ENCODE measurements around the gene MYCBPAP. TPM values are rescaled to one million over a fixed set of nuclear protein-coding genes. Genes with fewer than 3 reads are reported as not detected.
A peak's percentile ranks its signal among the peaks of the same experiment; 100 is the strongest.

The MYCBPAP gene
- total and polyA plus RNA-seq, 2 donors from 2014 or later: 0.72 to 2.9 TPM

DNA sequence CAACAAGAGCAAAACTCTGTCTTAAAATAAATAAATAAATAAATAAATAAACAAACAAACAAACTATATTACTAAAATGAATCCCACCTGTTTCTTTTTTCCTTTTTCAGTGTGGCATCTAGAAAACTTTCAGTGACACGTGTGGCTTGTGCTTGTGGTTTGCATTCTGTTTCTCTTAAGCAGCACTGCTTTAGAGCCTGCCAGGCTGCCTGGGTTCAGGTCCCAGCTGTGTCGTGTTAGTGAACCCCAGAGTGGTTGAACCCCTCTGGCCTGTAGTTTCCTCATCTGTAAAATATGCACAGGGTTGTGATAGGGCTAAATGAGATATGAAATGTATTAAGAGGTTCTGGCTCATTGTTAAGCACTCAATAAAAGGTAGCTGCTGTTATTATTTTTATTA is 12.2 kb downstream of the MYCBPAP start:
- Histone ChIP-seq H3K9ac (ENCODE audit: low read length in 3 of 3) (no peak overlapping the region), H3K36me3 (ENCODE audit: control insufficient read depth in 2 of 3, insufficient read depth in 3 of 3, low read length in 3 of 3) (no peaks in the 10 kb centered on the region), H3K27ac (ENCODE audit: low read depth in 2 of 2, low read length in 2 of 2) (no peak overlapping the region), H3K9me3 (ENCODE audit: control insufficient read depth in 2 of 3, insufficient read depth in 1 of 3, low read length in 3 of 3) (no peaks in the 10 kb centered on the region), H3K4me1 (ENCODE audit: control insufficient read depth in 2 of 3, insufficient read depth in 2 of 3, low read depth in 1 of 3, low read length in 3 of 3) (no peaks in the 10 kb centered on the region), H3K4me3 (ENCODE audit: low read length in 3 of 3) (no peak overlapping the region), H3K27me3 (ENCODE audit: control insufficient read depth, insufficient read depth, low read length) (no peaks in the 10 kb centered on the region)
- TF ChIP-seq, protein P1, sequence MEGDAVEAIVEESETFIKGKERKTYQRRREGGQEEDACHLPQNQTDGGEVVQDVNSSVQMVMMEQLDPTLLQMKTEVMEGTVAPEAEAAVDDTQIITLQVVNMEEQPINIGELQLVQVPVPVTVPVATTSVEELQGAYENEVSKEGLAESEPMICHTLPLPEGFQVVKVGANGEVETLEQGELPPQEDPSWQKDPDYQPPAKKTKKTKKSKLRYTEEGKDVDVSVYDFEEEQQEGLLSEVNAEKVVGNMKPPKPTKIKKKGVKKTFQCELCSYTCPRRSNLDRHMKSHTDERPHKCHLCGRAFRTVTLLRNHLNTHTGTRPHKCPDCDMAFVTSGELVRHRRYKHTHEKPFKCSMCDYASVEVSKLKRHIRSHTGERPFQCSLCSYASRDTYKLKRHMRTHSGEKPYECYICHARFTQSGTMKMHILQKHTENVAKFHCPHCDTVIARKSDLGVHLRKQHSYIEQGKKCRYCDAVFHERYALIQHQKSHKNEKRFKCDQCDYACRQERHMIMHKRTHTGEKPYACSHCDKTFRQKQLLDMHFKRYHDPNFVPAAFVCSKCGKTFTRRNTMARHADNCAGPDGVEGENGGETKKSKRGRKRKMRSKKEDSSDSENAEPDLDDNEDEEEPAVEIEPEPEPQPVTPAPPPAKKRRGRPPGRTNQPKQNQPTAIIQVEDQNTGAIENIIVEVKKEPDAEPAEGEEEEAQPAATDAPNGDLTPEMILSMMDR (IDR thresholded peaks at IDR 0.05; ENCODE audit: borderline replicate concordance, extremely low read depth, insufficient read depth): no peak
- DNase-seq (no peak), FAIRE-seq (no peak)
- intact Hi-C loops (cut with DNase I): no loop called here

DNA sequence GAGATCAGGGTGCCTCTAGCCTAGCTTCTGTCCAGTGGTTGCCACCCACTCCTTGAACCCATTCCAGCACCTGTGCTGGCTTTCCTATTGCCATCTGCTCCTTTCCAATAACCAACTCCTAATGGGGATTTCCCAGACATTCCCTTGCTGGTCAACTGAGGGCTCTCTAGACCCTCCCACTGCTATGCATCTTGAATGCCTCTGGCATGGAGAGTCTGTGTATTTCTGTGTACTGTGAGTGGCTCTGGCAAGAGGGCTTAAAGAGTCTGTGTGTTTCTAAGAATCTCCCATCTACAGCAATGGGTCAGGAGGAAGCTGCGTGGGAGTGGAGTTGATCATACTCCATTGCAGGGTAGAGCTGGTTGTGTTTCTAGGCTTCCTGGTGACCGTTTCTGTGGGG is 13.3 kb downstream of the MYCBPAP start:
- no peaks in the 10 kb centered on the region for H3K27me3 ChIP-seq (ENCODE audit: control insufficient read depth, insufficient read depth, low read length)
- no peak for FAIRE-seq
- H3K9ac ChIP-seq (ENCODE audit: low read length in 3 of 3): no peak overlapping the region
- TF ChIP-seq, protein P1 (IDR thresholded peaks at IDR 0.05; ENCODE audit: borderline replicate concordance, extremely low read depth, insufficient read depth): no peak
- no peak overlapping the region for H3K4me3 ChIP-seq (ENCODE audit: low read length in 3 of 3)
- no peak for DNase-seq
- H3K36me3 ChIP-seq (ENCODE audit: control insufficient read depth in 2 of 3, insufficient read depth in 3 of 3, low read length in 3 of 3): no peaks in the 10 kb centered on the region
- no peaks in the 10 kb centered on the region for H3K4me1 ChIP-seq (ENCODE audit: control insufficient read depth in 2 of 3, insufficient read depth in 2 of 3, low read depth in 1 of 3, low read length in 3 of 3)
- no peak overlapping the region for H3K27ac ChIP-seq (ENCODE audit: low read depth in 2 of 2, low read length in 2 of 2)
- intact Hi-C loops (cut with DNase I): no loop called here
- no peaks in the 10 kb centered on the region for H3K9me3 ChIP-seq (ENCODE audit: control insufficient read depth in 2 of 3, insufficient read depth in 1 of 3, low read length in 3 of 3)

DNA sequence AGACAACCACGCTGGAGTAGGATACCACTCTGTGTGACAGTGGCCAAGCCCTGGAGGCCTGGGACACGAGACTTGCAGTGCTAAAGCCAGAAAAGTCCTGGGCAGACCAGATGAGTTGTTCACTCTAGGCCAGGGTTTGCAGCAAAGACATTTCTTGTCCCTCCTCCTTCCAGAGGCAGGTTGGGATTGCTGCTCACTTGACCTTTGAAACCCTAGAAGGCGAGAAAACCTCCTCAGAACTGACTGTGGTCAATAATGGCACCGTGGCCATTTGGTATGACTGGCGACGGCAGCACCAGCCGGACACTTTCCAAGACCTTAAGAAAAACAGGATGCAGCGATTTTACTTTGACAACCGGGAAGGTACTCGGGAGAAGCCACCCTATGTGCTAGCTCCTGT is 14.5 kb downstream of the MYCBPAP start:
- Histone ChIP-seq H3K9me3 (ENCODE audit: control insufficient read depth in 2 of 3, insufficient read depth in 1 of 3, low read length in 3 of 3) (no peaks in the 10 kb centered on the region), H3K27ac (ENCODE audit: low read depth in 2 of 2, low read length in 2 of 2) (no peak overlapping the region), H3K9ac (ENCODE audit: low read length in 3 of 3) (no peak overlapping the region), H3K4me1 (ENCODE audit: control insufficient read depth in 2 of 3, insufficient read depth in 2 of 3, low read depth in 1 of 3, low read length in 3 of 3) (no peaks in the 10 kb centered on the region), H3K4me3 (ENCODE audit: low read length in 3 of 3) (no peak overlapping the region), H3K27me3 (ENCODE audit: control insufficient read depth, insufficient read depth, low read length) (no peaks in the 10 kb centered on the region), H3K36me3 (ENCODE audit: control insufficient read depth in 2 of 3, insufficient read depth in 3 of 3, low read length in 3 of 3) (no peaks in the 10 kb centered on the region)
- intact Hi-C loops (cut with DNase I): no loop called here
- DNase-seq (no peak), FAIRE-seq (no peak)
- TF ChIP-seq, protein P1 (IDR thresholded peaks at IDR 0.05; ENCODE audit: borderline replicate concordance, extremely low read depth, insufficient read depth): no peak

DNA sequence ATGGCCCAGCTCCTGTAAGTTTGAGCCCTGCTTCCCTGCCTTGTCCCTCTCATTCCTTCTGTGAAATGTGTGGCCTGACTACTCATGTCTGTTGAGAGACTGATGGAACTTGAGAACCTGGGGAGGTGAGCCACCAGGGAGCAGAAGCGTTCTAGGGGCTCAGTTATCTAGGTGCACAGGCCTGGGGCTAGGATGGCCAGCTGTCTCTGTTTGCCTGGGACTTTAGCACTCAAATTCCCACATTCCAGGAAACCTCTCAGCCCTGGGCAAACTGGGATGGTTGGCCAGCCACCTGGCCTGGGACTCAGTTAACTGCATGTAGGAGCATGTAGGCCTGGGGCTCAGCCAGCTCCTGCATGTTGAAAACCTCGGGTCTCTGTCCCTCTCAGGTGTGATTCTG is 15.0 kb downstream of the MYCBPAP start:
- Histone ChIP-seq H3K27me3 (ENCODE audit: control insufficient read depth, insufficient read depth, low read length) (no peaks in the 10 kb centered on the region), H3K4me1 (ENCODE audit: control insufficient read depth in 2 of 3, insufficient read depth in 2 of 3, low read depth in 1 of 3, low read length in 3 of 3) (no peaks in the 10 kb centered on the region), H3K9ac (ENCODE audit: low read length in 3 of 3) (no peak overlapping the region), H3K4me3 (ENCODE audit: low read length in 3 of 3) (no peak overlapping the region), H3K9me3 (ENCODE audit: control insufficient read depth in 2 of 3, insufficient read depth in 1 of 3, low read length in 3 of 3) (no peaks in the 10 kb centered on the region), H3K36me3 (ENCODE audit: control insufficient read depth in 2 of 3, insufficient read depth in 3 of 3, low read length in 3 of 3) (no peaks in the 10 kb centered on the region), H3K27ac (ENCODE audit: low read depth in 2 of 2, low read length in 2 of 2) (no peak overlapping the region)
- intact Hi-C loops (cut with DNase I): no loop called here
- DNase-seq (peak in 1 of 5 donors; percentile 56), FAIRE-seq (no peak)
- TF ChIP-seq, protein P1 (IDR thresholded peaks at IDR 0.05; ENCODE audit: borderline replicate concordance, extremely low read depth, insufficient read depth): no peak

Measured in kidney (tissue), 14 donors.